ENCODE measurements around the gene MYO1F.
A peak's percentile ranks its signal among the peaks of the same experiment; 100 is the strongest.
"Not testable (repeated sequence)": the region's sequence is repeated elsewhere in the genome, so short reads cannot be mapped to it uniquely, and the experiment has no call there.

Gene MYO1F

GRCh38 chr19:8564866-8565265 lies 12.4 kb downstream of the MYO1F start:
- DNase-seq (ENCODE audit: low read depth), result not testable (repeated sequence)

- no peak for DNase-seq (ENCODE audit: low read depth)
These were observed 16.0 kb downstream of the MYO1F start for GRCh38 chr19:8561075-8561764.

- DNase-seq (ENCODE audit: low read depth), result no peak
These were observed 18.9 kb downstream of the MYO1F start for GRCh38 chr19:8558325-8558724.

GRCh38 chr19:8557642-8558238 lies 19.5 kb downstream of the MYO1F start:
- DNase-seq (ENCODE audit: low read depth), result no peak

- not testable (repeated sequence) for DNase-seq (ENCODE audit: low read depth)
These were observed 23.5 kb downstream of the MYO1F start for GRCh38 chr19:8553729-8554128.

- DNase-seq (ENCODE audit: low read depth), result no peak
These were observed 24.4 kb downstream of the MYO1F start for GRCh38 chr19:8552810-8553209.

- no peak for DNase-seq (ENCODE audit: low read depth)
These were observed 27.2 kb downstream of the MYO1F start for GRCh38 chr19:8550070-8550469.

GRCh38 chr19:8545743-8546142 lies 31.5 kb downstream of the MYO1F start:
- no peak for DNase-seq (ENCODE audit: low read depth)

- DNase-seq (ENCODE audit: low read depth), result no peak
These were observed 33.1 kb downstream of the MYO1F start for GRCh38 chr19:8544168-8544567.

- no peak for DNase-seq (ENCODE audit: low read depth)
These were observed 37.6 kb downstream of the MYO1F start for GRCh38 chr19:8539621-8540149.

- no peak for DNase-seq (ENCODE audit: low read depth)
These were observed 40.1 kb downstream of the MYO1F start for GRCh38 chr19:8537099-8537498.

- DNase-seq (ENCODE audit: low read depth), result no peak
These were observed 41.0 kb downstream of the MYO1F start for GRCh38 chr19:8536282-8536681.

- no peak for DNase-seq (ENCODE audit: low read depth)
These were observed 45.0 kb downstream of the MYO1F start for GRCh38 chr19:8532225-8532624.

GRCh38 chr19:8531470-8531869 lies 45.8 kb downstream of the MYO1F start:
- no peak for DNase-seq (ENCODE audit: low read depth)

- DNase-seq (ENCODE audit: low read depth), result no peak
These were observed 47.1 kb downstream of the MYO1F start for GRCh38 chr19:8530061-8530679.

GRCh38 chr19:8529369-8530006 lies 47.8 kb downstream of the MYO1F start:
- no peak for DNase-seq (ENCODE audit: low read depth)

- DNase-seq (ENCODE audit: low read depth), result no peak
These were observed 48.7 kb downstream of the MYO1F start for GRCh38 chr19:8528500-8528899.

GRCh38 chr19:8526345-8527091 lies 50.7 kb downstream of the MYO1F start:
- DNase-seq (ENCODE audit: low read depth), result peak; percentile 46

GRCh38 chr19:8525401-8525684 lies 51.9 kb downstream of the MYO1F start:
- DNase-seq (ENCODE audit: low read depth), result no peak

GRCh38 chr19:8519388-8519787 lies 57.9 kb downstream of the MYO1F start:
- DNase-seq (ENCODE audit: low read depth), result no peak

- no peak for DNase-seq (ENCODE audit: low read depth)
These were observed 58.7 kb downstream of the MYO1F start for GRCh38 chr19:8518536-8518935.

Data from HS-27A (cell line).